ENCODE results near the gene RXFP1.

Gene RXFP1

GRCh38 chr4:158667651-158668198 is 146.0 kb downstream of the RXFP1 start:
- peak; percentile 33 for TF ChIP-seq RAD21 (IDR thresholded peaks at IDR 0.05; ENCODE audit: low read depth)
- TF ChIP-seq USF1 (IDR thresholded peaks at IDR 0.05), result no peak

GRCh38 chr4:158669310-158669709 is 147.6 kb downstream of the RXFP1 start:
- TF ChIP-seq RAD21 (IDR thresholded peaks at IDR 0.05; ENCODE audit: low read depth) (no peak), TAF1 (IDR thresholded peaks at IDR 0.05; ENCODE audit: low read depth) (no peak), EP300 (IDR thresholded peaks at IDR 0.05; ENCODE audit: borderline replicate concordance) (no peak), NFIC (IDR thresholded peaks at IDR 0.05) (no peak), TCF12 (IDR thresholded peaks at IDR 0.05; ENCODE audit: low read depth) (no peak), ZBTB7A (IDR thresholded peaks at IDR 0.05; ENCODE audit: low read depth) (no peak), MAX (IDR thresholded peaks at IDR 0.05) (no peak), EGR1 (IDR thresholded peaks at IDR 0.05) (no peak), TEAD4 (IDR thresholded peaks at IDR 0.05) (no peak), USF1 (IDR thresholded peaks at IDR 0.05) (no peak), YY1 (IDR thresholded peaks at IDR 0.05; ENCODE audit: low read depth) (no peak), FOXM1 (IDR thresholded peaks at IDR 0.05; ENCODE audit: borderline replicate concordance, low read depth) (no peak), REST (IDR thresholded peaks at IDR 0.05; ENCODE audit: low read depth) (no peak), CEBPB (IDR thresholded peaks at IDR 0.05) (no peak), CREB1 (IDR thresholded peaks at IDR 0.05; ENCODE audit: low read depth) (no peak)

GRCh38 chr4:158670975-158671664 is 149.4 kb downstream of the RXFP1 start:
- TF ChIP-seq USF1 (IDR thresholded peaks at IDR 0.05) (peak; percentile 89), YY1 (IDR thresholded peaks at IDR 0.05; ENCODE audit: low read depth) (no peak), NFIC (IDR thresholded peaks at IDR 0.05) (peak; percentile 90), TCF12 (IDR thresholded peaks at IDR 0.05; ENCODE audit: low read depth) (0 out of 2 replicates have a peak, but pooled peaks have one; percentile 8), EGR1 (IDR thresholded peaks at IDR 0.05) (no peak), MAX (IDR thresholded peaks at IDR 0.05) (peak; percentile 83), TAF1 (IDR thresholded peaks at IDR 0.05; ENCODE audit: low read depth) (no peak; the same call in 1 of the 2 replicates)

GRCh38 chr4:158671665-158671914 is 149.9 kb downstream of the RXFP1 start, which contains the start of gene C4orf46:
Gene C4orf46, minus strand, starts transcription at chr4:158671887. Its CDS starts 86 bp downstream, at chr4:158671801.
- TF ChIP-seq USF1 (IDR thresholded peaks at IDR 0.05) (no peak), EGR1 (IDR thresholded peaks at IDR 0.05) (no peak), TCF12 (IDR thresholded peaks at IDR 0.05; ENCODE audit: low read depth) (0 out of 2 replicates have a peak, but pooled peaks have one; percentile 16), YY1 (IDR thresholded peaks at IDR 0.05; ENCODE audit: low read depth) (no peak), CREB1 (IDR thresholded peaks at IDR 0.05; ENCODE audit: low read depth) (no peak), CEBPB (IDR thresholded peaks at IDR 0.05) (no peak), ZBTB7A (IDR thresholded peaks at IDR 0.05; ENCODE audit: low read depth) (peak; percentile 5; the same call in 1 of the 2 replicates), TAF1 (IDR thresholded peaks at IDR 0.05; ENCODE audit: low read depth) (0 out of 2 replicates have a peak, but pooled peaks have one; percentile 5), EP300 (IDR thresholded peaks at IDR 0.05; ENCODE audit: borderline replicate concordance) (no peak), MAX (IDR thresholded peaks at IDR 0.05) (no peak), RAD21 (IDR thresholded peaks at IDR 0.05; ENCODE audit: low read depth) (no peak), TEAD4 (IDR thresholded peaks at IDR 0.05) (no peak), REST (IDR thresholded peaks at IDR 0.05; ENCODE audit: low read depth) (no peak), FOXM1 (IDR thresholded peaks at IDR 0.05; ENCODE audit: borderline replicate concordance, low read depth) (no peak), NFIC (IDR thresholded peaks at IDR 0.05) (no peak)

Data from Ishikawa (cell line).